Measurements from ENCODE around the gene NAA50.

DNA sequence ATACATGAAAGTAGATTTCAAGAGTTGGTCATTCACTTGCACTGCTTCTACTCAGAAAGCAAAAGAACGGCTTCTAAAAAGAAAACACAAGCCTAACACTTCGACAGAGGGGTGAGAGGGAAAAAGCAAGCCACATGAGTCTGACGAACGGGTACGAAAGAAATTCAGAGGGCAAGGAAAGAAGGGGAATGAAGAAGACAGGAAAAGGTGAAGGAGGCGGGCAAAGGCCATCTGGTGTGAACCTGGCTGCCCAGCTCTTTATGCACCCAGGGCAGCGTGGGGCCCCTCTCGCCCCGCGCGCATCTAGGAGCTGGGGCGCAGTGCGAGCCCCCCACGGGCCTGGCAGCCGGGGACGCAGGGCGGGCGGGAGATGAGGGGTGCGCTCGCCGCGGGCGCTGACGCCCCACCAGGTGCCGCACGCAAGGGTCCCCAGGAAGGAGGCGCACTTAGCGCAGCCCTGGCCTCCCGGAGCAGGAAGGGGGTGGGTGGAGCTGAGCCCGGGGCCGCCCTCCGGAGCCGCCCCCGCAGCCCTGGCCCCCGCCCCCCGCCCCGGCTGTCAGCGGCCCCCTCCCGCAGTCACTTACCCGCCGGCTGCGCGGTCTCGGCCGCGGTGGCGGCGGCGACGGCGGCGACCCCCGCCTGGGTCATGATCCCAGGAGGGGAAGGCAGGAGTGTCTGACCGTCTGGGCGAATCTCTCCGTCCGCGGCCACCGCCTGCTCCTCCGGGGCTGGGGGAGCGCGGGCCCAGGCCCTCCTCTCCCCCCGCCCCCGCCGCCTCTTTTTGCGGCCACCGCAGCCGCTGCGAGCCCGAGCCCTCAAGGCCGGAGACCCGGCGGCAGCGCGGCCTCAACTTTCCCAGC is 50.0 kb downstream of the NAA50 start, which contains the start of gene USF3:
- TF ChIP-seq GATA3 (IDR thresholded peaks at IDR 0.05; ENCODE audit: low read depth, low read length) (no peak), GATA2 (IDR thresholded peaks at IDR 0.05; ENCODE audit: low read depth, low read length) (no peak)

Measured in SH-SY5Y (cell line).